Eye (tissue), 1 donor: ENCODE data around the gene CREBL2.
A peak's percentile ranks its signal among the peaks of the same experiment; 100 is the strongest.
"Not testable (repeated sequence)": the region's sequence is repeated elsewhere in the genome, so short reads cannot be mapped to it uniquely, and the experiment has no call there.

Experiments
- DNase-seq: peaks from one replicate; pipeline ENCODE4 v3.0.0-alpha.2; 2015

CREBL2 gene

GRCh38 chr12:12641650-12642049, 30.0 kb downstream of the CREBL2 start:
- no peak for DNase-seq

- no peak for DNase-seq
Measured at GRCh38 chr12:12642916-12643315, 31.2 kb downstream of the CREBL2 start.

DNA sequence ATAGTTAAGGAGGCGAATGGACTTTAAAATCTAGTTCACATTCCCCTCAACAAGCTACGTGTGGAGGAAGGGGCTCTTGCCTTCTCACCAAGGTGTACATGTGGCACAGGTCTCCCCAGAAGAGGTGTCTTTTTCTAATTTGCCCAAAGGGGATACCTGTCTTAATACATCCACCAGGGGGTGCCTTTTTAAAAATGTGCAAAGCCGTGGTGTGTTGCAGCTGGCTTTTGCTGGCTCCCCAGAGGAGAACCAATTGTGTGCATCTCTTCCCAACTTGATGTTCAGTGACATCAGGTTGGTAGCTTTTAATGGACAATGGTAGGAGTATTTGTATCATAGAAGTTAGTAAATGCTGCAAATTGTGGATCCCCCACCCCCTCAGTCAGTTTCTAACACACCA, 33.8 kb downstream of the CREBL2 start:
- no peak for DNase-seq

DNA sequence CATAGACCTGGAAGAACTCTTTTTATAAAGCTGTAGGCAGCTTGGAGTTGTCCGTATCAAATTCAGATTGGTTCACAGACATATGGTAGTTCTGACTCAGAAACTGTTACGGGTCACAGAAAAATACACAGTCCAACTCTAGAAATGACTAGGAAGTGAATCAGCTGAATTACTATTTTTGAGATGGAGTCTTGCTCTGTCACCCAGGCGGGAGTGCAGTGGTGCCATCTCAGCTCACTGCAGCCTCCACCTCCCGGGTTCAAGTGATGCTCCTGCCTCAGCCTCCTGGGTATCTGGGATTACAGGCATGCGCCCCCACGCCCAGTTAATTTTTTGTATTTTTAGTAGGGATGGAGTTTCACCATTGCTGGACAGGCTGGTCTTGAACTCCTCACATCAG, 34.3 kb downstream of the CREBL2 start:
- not testable (repeated sequence) for DNase-seq

DNA sequence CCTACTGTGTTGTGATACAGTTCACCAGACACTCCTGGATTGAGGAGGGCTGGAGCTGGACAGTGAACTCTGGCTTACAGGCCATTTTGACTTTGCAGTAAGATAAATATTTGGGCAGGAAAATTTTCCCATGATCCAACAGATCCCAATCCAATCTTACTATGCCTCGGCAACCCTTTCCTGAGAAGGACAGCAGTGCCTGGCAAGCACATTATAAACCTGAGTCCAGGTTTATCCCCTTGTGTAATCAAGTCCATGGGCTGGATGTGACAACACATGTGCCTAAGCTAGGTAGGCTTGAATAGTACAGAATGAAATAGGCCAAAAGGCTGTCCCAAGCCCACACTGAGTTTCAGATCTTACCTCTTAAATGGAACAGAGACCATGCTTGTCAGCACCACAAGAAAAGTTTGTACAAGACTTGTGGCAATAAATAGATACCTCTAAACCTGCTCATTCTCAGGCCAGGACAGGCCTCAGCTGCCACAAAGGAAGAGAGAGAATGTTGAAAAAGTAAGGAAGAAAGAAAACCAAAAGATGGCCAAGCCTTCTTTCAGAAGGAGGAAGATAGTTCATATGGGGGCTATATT, 34.9 kb downstream of the CREBL2 start:
- no peak for DNase-seq

DNA sequence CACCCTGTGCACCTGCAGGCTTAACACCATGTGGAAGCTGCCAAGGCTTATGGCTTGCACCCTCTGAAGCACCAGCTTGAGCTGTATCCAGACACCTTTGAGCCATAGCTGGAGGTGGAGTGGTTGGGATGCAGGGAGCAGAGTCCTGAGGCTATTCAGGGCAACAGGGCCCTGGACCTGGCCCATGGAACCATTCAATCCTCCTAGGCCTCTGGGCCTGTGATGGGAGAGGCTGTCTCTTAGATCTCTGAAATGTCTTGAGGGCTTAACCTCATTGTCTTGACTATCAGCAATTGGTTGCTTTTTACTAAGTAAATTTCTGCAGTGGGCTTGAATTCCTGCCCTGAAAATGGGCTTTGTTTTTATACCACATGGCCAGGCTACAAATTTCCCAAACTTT, 36.6 kb downstream of the CREBL2 start:
- DNase-seq, result no peak

DNA sequence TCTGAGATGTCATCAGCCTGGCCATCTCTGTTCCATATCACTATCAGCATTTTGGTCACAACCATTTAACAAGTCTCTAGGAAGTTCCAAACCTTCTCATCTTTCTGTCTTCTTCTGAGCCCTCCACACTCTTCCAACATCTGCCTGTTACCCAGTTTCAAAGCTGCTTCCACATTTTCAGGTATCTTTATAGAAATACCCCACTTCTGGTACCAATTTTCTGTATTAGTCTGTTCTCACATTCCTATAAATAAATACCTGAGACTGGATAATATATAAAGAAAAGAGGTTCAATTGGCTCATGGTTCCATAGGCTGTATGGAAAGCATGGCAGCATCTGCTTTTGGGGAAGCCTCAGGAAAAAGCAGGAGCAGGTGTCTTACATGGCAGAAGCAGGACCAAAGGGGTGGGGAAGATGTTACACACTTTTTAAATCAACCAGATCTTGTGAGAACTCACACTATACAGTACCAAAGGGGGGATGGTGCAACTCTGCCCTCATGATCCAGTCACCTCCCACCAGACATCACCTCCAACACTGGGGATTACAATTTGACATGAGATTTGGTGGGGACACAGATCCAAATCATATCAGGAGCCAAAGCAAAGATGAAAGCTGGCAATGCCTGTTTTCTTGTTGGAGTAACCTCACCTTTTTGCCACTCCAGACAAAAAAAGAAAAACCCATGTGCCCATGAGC, 37.4 kb downstream of the CREBL2 start:
- DNase-seq, result no peak

DNA sequence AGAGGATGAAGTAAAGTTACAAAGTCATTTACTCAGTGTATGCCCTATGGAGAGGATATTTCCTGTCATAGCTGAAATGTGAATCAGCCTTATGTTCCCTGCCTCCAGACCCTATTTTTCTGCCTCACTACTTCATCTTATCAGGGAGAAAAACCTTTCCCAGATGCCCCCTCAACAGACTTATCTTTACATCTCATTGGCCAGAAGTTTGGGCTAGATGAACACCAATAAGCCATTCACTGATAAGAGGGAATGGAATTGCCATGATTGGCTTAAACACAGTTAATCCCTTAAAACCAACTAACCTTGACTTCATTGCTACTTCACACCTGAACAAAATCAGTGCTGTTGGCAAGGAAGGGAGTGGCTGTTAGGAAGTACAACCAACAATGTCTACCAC, 40.1 kb downstream of the CREBL2 start:
- no peak for DNase-seq

DNA sequence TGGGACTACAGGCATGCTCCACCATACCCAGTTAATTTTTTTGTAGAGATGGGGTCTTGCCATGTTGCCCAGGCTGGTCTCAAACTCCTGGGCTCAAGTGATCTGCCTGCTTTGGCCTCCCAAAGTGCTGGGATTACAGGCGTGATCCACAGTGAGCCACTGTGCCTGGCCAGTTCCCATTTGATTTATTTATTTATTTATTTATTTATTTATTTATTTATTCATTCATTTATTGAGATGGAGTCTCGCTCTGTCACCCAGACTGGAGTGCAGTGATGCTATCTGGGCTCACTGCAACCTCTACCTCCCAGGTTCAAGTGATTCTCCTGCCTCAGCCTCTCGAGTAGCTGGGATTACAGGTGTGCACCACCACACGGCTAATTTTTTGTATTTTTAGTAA, 41.0 kb downstream of the CREBL2 start:
- DNase-seq, result not testable (repeated sequence)

GRCh38 chr12:12653922-12654321, 42.2 kb downstream of the CREBL2 start:
- no peak for DNase-seq

DNA sequence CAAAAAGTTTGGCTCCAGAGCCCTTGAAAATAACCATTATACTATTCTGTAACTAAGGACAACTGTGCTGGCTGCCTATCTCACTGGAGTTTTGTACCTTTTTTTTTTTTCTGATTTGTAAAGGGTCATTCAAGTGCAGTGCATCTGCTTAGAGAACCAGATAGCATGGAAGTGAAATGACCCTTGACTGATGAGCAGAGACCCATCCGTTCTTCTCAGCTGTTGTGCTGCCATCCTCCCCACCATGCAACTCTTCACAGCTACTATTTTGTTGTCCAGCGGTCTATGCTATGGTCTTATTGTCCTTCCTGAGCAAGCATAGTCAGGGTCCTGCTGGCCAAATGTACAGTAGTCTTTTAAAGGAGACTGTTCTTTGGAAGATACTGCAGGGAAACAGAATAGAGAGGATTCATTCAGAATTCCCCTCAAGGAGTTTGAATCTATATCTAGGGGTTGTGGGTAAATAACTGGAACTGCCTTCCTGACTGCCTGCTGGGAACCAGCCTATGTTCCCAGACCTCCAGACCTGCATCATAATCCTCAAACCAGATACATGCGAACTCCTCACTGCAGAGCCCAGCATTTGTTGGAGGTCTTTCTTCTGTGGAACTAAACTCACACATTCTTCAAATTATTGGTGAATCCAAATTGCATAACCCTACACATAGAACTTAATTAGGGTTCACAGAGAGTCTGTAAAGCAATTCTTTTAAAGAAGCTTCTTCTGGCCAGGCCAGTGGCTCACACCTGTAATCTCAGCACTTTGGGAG, 43.2 kb downstream of the CREBL2 start:
- DNase-seq, result peak; percentile 67

GRCh38 chr12:12660201-12660600, 48.5 kb downstream of the CREBL2 start:
- no peak for DNase-seq

- DNase-seq, result no peak
Measured at GRCh38 chr12:12661086-12661856, 49.6 kb downstream of the CREBL2 start.

DNA sequence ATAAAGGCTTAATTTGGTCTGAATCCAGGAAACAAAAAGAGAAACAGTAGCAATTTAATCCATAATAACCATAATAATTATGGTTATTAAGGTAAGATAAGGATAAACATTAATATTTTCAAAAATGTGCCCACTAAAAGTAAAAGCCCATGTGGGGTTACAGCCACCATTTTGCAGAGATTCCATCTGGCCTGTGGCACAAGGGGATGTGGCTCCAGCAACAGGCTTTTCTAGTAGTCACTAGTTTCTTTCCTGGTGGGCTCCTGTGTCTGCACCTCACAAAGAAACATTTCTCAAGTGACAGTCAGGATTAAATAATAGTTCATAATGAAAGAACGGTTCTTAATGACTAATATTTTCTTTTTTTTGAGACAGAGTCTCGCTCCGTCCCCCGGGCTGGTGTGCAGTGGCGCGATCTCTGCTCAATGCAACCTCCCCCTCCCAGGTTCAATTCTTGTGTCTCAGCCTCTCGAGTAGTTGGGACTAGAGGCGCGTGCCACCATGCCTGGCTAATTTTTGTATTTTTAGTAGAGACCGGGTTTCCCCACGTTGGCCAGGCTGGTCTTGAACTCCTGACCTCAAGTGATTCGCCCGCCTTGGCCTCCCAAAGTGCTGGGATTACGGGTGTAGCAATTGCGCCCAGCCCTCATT, 52.1 kb downstream of the CREBL2 start:
- DNase-seq, result no peak

- no peak for DNase-seq
Measured at GRCh38 chr12:12665194-12665593, 53.5 kb downstream of the CREBL2 start.

DNA sequence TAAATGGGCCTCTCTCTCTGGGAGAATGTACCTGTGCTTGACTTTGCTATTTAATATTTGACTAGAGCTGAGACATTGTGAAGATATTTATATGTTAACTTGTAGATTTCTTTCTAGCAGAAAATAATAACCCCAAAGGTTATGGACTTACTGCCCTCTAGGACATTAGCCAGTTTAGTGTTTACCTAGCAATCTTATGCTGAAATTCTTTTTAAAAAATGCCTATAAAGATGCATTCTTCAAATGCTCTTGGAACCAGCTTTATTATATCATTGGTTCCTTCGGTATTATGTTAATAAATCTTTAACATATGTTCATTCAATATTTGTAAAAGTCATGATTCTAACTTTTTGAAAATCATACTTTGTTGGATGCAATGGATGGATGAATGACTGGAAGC, 56.3 kb downstream of the CREBL2 start:
- DNase-seq, result no peak

- DNase-seq, result no peak
Measured at GRCh38 chr12:12669020-12669419, 57.3 kb downstream of the CREBL2 start.

GRCh38 chr12:12671850-12672660, 60.4 kb downstream of the CREBL2 start:
- no peak for DNase-seq

DNA sequence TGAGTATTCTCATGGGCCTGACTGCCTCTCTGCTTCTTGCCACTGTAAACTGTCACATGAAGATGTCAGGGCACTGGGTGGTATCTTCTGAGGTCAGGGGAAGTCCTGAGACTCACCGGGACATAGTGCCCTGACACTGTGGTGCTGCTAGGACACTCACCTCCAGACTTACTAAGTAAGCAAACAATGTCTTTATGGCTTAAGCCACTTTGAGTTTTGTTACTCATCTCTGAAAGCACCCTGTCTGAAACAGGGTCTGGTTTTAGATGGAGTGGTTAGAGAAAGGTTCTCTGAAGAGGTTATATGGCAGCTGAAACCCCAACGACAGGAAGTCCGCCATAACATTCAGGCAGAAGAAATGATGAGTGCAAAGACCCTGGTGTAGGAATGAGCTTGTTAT, 61.6 kb downstream of the CREBL2 start:
- no peak for DNase-seq

DNA sequence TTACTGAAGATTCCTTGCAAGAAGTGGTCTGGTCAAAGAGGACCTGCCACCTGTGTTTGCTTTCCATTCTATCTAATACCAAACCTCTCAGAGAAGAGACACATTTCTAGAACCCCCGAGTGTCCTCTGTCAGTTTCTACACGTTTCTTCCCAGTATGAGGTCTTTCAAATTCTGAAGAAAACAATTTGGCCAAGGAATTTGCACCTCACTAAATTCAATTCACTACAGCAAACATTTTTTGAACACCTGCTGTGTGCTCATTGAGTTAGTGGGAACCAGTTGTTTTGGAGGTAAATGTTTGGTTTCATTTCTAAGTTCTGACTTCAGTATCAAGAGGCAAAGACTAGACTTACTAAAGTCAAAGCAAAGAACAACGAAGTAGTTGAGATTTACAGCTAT, 64.9 kb downstream of the CREBL2 start:
- no peak for DNase-seq

- DNase-seq, result no peak
Measured at GRCh38 chr12:12681061-12681765, 69.5 kb downstream of the CREBL2 start.
